Measurements from ENCODE around the gene MEAF6.

GRCh38 chr1:37476460-37477197, 37.9 kb downstream of the MEAF6 start:
- TF ChIP-seq MAX (IDR thresholded peaks at IDR 0.05; ENCODE audit: insufficient read depth, insufficient read length) (no peak), CTCF (IDR thresholded peaks at IDR 0.05; ENCODE audit: extremely low read depth in 1 of 2, insufficient read depth in 1 of 2, low read depth in 1 of 2, low read length in 2 of 2) (no peak)

Data from endothelial cell of umbilical vein (primary cell).